ENCODE measurements around the gene PITPNC1. TPM values are rescaled to one million over a fixed set of nuclear protein-coding genes. Genes with fewer than 3 reads are reported as not detected.

PITPNC1 gene
- total and polyA plus RNA-seq, 2 donors (not counting 1 experiment from before 2014, with no cell fraction given) = 4.7 to 26.1 TPM

GRCh38 chr17:67619555-67619954, 242.5 kb downstream of the PITPNC1 start:
- Histone ChIP-seq H3K4me1 (ENCODE audit: control insufficient read depth in 2 of 2, insufficient read depth in 2 of 2, low read length in 2 of 2) (no peaks in the 10 kb centered on the region), H3K27ac (ENCODE audit: low read length in 2 of 2) (no peak overlapping the region), H3K9me3 (ENCODE audit: control extremely low read depth in 1 of 3, control insufficient read depth in 2 of 3, insufficient read depth in 1 of 3, low read length in 2 of 3) (no peaks in the 10 kb centered on the region), H3K27me3 (replicated peaks in 1 of 4; ENCODE audit: control extremely low read depth in 1 of 4, control insufficient read depth in 3 of 4, insufficient read depth in 4 of 4, low read length in 3 of 4) (no peaks in the 10 kb centered on the region), H3K9ac (ENCODE audit: low read length) (no peak overlapping the region), H3K4me2 (replicated peaks; ENCODE audit: low read depth, low read length, poor library complexity, severe bottlenecking) (no peak overlapping the region), H4K20me1 (ENCODE audit: control insufficient read depth, insufficient read depth, low read length, poor library complexity, severe bottlenecking) (no peaks in the 10 kb centered on the region), H3K79me2 (ENCODE audit: control insufficient read depth, insufficient read depth, low read length) (no peaks in the 10 kb centered on the region), H3K36me3 (replicated peaks in 1 of 2; ENCODE audit: control extremely low read depth in 1 of 2, control insufficient read depth in 1 of 2, extremely low read depth in 1 of 2, insufficient read depth in 2 of 2, low read length in 1 of 2) (no peaks in the 10 kb centered on the region), H2AFZ (ENCODE audit: insufficient read depth, low read depth, low read length, poor library complexity, severe bottlenecking) (no peak overlapping the region), H3K4me3 (ENCODE audit: control extremely low read depth in 1 of 5, extremely low read depth in 1 of 5, insufficient read depth in 1 of 5, low read depth in 2 of 5, low read length in 4 of 5) (no peak overlapping the region)
- no peaks in the 10 kb centered on the region for H3K4me1 Mint-ChIP-seq
- CTCF ChIA-PET = no interaction called here
- no peak for DNase-seq
- H3K9me3 Mint-ChIP-seq (ENCODE audit: insufficient read depth) = no peaks in the 10 kb centered on the region
- no peak for ATAC-seq (ENCODE audit: low read depth)
- 96% methylated on average over 8 of the region's 9 CpGs for WGBS (ENCODE audit: insufficient coverage)
- H3K4me3 Mint-ChIP-seq = no peak overlapping the region
- H3K27ac Mint-ChIP-seq = no peak overlapping the region
- intact Hi-C loops (cut with micrococcal nuclease) = no loop called here
- TF ChIP-seq EZH2 (IDR thresholded peaks at IDR 0.05; ENCODE audit: borderline replicate concordance, insufficient read depth, low read depth, low read length, poor library complexity, severe bottlenecking) = no peak
- TF ChIP-seq, protein P1, sequence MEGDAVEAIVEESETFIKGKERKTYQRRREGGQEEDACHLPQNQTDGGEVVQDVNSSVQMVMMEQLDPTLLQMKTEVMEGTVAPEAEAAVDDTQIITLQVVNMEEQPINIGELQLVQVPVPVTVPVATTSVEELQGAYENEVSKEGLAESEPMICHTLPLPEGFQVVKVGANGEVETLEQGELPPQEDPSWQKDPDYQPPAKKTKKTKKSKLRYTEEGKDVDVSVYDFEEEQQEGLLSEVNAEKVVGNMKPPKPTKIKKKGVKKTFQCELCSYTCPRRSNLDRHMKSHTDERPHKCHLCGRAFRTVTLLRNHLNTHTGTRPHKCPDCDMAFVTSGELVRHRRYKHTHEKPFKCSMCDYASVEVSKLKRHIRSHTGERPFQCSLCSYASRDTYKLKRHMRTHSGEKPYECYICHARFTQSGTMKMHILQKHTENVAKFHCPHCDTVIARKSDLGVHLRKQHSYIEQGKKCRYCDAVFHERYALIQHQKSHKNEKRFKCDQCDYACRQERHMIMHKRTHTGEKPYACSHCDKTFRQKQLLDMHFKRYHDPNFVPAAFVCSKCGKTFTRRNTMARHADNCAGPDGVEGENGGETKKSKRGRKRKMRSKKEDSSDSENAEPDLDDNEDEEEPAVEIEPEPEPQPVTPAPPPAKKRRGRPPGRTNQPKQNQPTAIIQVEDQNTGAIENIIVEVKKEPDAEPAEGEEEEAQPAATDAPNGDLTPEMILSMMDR (IDR thresholded peaks at IDR 0.05) = no peak
- POLR2A ChIA-PET = no interaction called here
- H3K27me3 Mint-ChIP-seq = no peaks in the 10 kb centered on the region

DNA sequence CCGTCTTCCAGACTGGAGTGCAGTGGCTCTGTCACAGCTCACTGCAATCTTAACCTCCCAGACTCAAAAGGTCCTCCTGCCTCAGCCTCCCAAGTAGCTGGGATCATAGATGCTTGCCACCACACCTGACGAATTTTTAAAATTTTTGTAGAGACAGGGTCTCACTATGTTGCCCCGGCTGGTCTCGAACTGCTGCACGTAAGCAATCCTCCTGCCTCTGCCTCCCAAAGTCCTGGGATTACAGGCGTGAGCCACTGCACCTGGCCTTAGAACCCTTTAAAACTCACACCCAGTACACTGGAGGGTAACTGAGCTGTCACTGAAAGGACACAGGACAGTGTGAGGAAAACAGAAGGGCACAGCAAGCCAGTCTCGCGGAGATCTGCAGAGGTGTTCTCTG, 243.0 kb downstream of the PITPNC1 start:
- Mint-ChIP-seq H3K27me3 (no peaks in the 10 kb centered on the region), H3K4me1 (no peaks in the 10 kb centered on the region), H3K4me3 (no peak overlapping the region), H3K27ac (no peak overlapping the region), H3K9me3 (ENCODE audit: insufficient read depth) (no peaks in the 10 kb centered on the region)
- no peak overlapping the region for H3K4me2 ChIP-seq (replicated peaks; ENCODE audit: low read depth, low read length, poor library complexity, severe bottlenecking)
- no peaks in the 10 kb centered on the region for H3K9me3 ChIP-seq (ENCODE audit: control extremely low read depth in 1 of 3, control insufficient read depth in 2 of 3, insufficient read depth in 1 of 3, low read length in 2 of 3)
- intact Hi-C loops (cut with micrococcal nuclease) = no loop called here
- TF ChIP-seq, protein P1 (IDR thresholded peaks at IDR 0.05) = no peak
- no peak for TF ChIP-seq EZH2 (IDR thresholded peaks at IDR 0.05; ENCODE audit: borderline replicate concordance, insufficient read depth, low read depth, low read length, poor library complexity, severe bottlenecking)
- no peak overlapping the region for H2AFZ ChIP-seq (ENCODE audit: insufficient read depth, low read depth, low read length, poor library complexity, severe bottlenecking)
- ATAC-seq (ENCODE audit: low read depth) (no peak), DNase-seq (no peak)
- POLR2A ChIA-PET = interaction anchor here (0.5 kb wide), 1 partner anchor 11 kb away, joined by 3 read pairs; no protein-coding TSS in a partner anchor
- H4K20me1 ChIP-seq (ENCODE audit: control insufficient read depth, insufficient read depth, low read length, poor library complexity, severe bottlenecking) = no peaks in the 10 kb centered on the region
- CTCF ChIA-PET = no interaction called here
- 95% methylated on average over 7 of the region's 8 CpGs for WGBS (ENCODE audit: insufficient coverage)
- no peak overlapping the region for H3K9ac ChIP-seq (ENCODE audit: low read length)
- no peaks in the 10 kb centered on the region for H3K36me3 ChIP-seq (replicated peaks in 1 of 2; ENCODE audit: control extremely low read depth in 1 of 2, control insufficient read depth in 1 of 2, extremely low read depth in 1 of 2, insufficient read depth in 2 of 2, low read length in 1 of 2)
- no peaks in the 10 kb centered on the region for H3K4me1 ChIP-seq (ENCODE audit: control insufficient read depth in 2 of 2, insufficient read depth in 2 of 2, low read length in 2 of 2)
- H3K27me3 ChIP-seq (replicated peaks in 1 of 4; ENCODE audit: control extremely low read depth in 1 of 4, control insufficient read depth in 3 of 4, insufficient read depth in 4 of 4, low read length in 3 of 4) = no peaks in the 10 kb centered on the region
- H3K4me3 ChIP-seq (ENCODE audit: control extremely low read depth in 1 of 5, extremely low read depth in 1 of 5, insufficient read depth in 1 of 5, low read depth in 2 of 5, low read length in 4 of 5) = no peak overlapping the region
- H3K79me2 ChIP-seq (ENCODE audit: control insufficient read depth, insufficient read depth, low read length) = no peaks in the 10 kb centered on the region
- no peak overlapping the region for H3K27ac ChIP-seq (ENCODE audit: low read length in 2 of 2)
